K562 (cell line): ENCODE measurements around the gene ADCY6.

Source experiments
- CHAMP1 ChIP-seq: fragments of 450-650 bp; IDR thresholded peaks from 2 replicates; pipeline ENCODE4 v1.6.1; 2016; ENCODE audit warnings: mild to moderate bottlenecking
- EZH2 ChIP-seq: IDR thresholded peaks from 2 replicates; pipeline ENCODE4 v1.6.1; 2012; ENCODE audit warnings: low read depth, mild to moderate bottlenecking, inconsistent platforms, low read length, borderline replicate concordance
- HOMEZ ChIP-seq: fragments of 250-450 bp; sonication (Bioruptor Pico); IDR thresholded peaks from 2 replicates; pipeline ENCODE4 v1.4.0; 2020; ENCODE audit warnings: mild to moderate bottlenecking, moderate library complexity
- L3MBTL2 ChIP-seq: fragments of 450-650 bp; IDR thresholded peaks from 2 replicates; pipeline ENCODE4 v1.6.1; 2016; ENCODE audit warnings: mild to moderate bottlenecking, moderate library complexity
- MAX ChIP-seq: sonication (generic); formaldehyde crosslinking; IDR thresholded peaks from 2 replicates; pipeline ENCODE4 v1.9.0; 2022; ENCODE audit warnings: mild to moderate bottlenecking, missing genetic modification reagents
- MGA ChIP-seq: fragments of 450-650 bp; IDR thresholded peaks from 2 replicates; pipeline ENCODE4 v1.6.1; 2016; ENCODE audit warnings: mild to moderate bottlenecking, moderate library complexity
- NCOR1 ChIP-seq: fragments of 450-650 bp; IDR thresholded peaks from 2 replicates; pipeline ENCODE4 v1.6.1; 2016; ENCODE audit warnings: mild to moderate bottlenecking, moderate library complexity
- PHF8 ChIP-seq: fragments of 200-600 bp; sonication (generic); IDR thresholded peaks from 2 replicates; pipeline ENCODE4 v1.6.1; 2012; ENCODE audit warnings: mixed run types, mild to moderate bottlenecking, inconsistent platforms, low read length, moderate library complexity, borderline replicate concordance
- TCF3 ChIP-seq: sonication (generic); formaldehyde crosslinking; IDR thresholded peaks from 2 replicates; pipeline ENCODE4 v1.4.0; 2020; ENCODE audit warnings: mild to moderate bottlenecking, missing genetic modification reagents
- ZBTB1 ChIP-seq: sonication (generic); formaldehyde crosslinking; IDR thresholded peaks from 2 replicates; pipeline ENCODE4 v1.8.1; 2023; ENCODE audit warnings: missing genetic modification reagents, low read depth, mild to moderate bottlenecking, borderline replicate concordance
- ZFP36 ChIP-seq: fragments of 150-350 bp; IDR thresholded peaks from 2 replicates; pipeline ENCODE4 v1.6.1; 2018; ENCODE audit warnings: low read length, low read depth; ENCODE audit not compliant: partially characterized antibody
- ZZZ3 ChIP-seq: fragments of 450-650 bp; IDR thresholded peaks from 2 replicates; pipeline ENCODE4 v1.6.1; 2016; ENCODE audit warnings: antibody characterized with exemption, mild to moderate bottlenecking, moderate library complexity

- no peak for TF ChIP-seq MGA
- TF ChIP-seq HOMEZ: no peak
- no peak for TF ChIP-seq CHAMP1
- TF ChIP-seq MAX (CRISPR knock-in tag): no peak
- no peak for TF ChIP-seq ZFP36
- TF ChIP-seq PHF8: no peak
- TF ChIP-seq L3MBTL2: no peak
- TF ChIP-seq ZZZ3: no peak
- TF ChIP-seq NCOR1: no peak
- TF ChIP-seq ZBTB1 (CRISPR knock-in tag): no peak
- no peak for TF ChIP-seq TCF3 (CRISPR knock-in tag)
- TF ChIP-seq EZH2: no peak
Measured at GRCh38 chr12:48812389-48812788, 23.5 kb upstream of the ADCY6 start.
